M059J (cell line): ENCODE measurements around the gene EDC4. TPM values are rescaled to one million over a fixed set of nuclear protein-coding genes. Genes with fewer than 3 reads are reported as not detected.
"Not testable (repeated sequence)": the region's sequence is repeated elsewhere in the genome, so short reads cannot be mapped to it uniquely, and the experiment has no call there.

Experiments
- DNase-seq: peaks from one replicate; pipeline ENCODE4 v3.0.0-alpha.2; 2012; ENCODE audit warnings: low read depth
- total RNA-seq: library from RNA; depleted of rRNA; stranded (reverse); fragments of >200 nt; shearing (Covaris generic); gene quantifications from 2 replicates; pipeline ENCODE4 v1.2.3, GENCODE V29; 2014

Gene EDC4
- total RNA-seq, 1 experiment from 2014 or later: 66.1 TPM

- no peak for DNase-seq
Observed at GRCh38 chr16:67907397-67908180, 34.7 kb downstream of the EDC4 start.

GRCh38 chr16:67909056-67909742 is 36.3 kb downstream of the EDC4 start:
- no peak for DNase-seq

- DNase-seq: no peak
Observed at GRCh38 chr16:67910158-67910557, 37.3 kb downstream of the EDC4 start.

GRCh38 chr16:67914758-67915495 is 42.1 kb downstream of the EDC4 start:
- no peak for DNase-seq

- not testable (repeated sequence) for DNase-seq
Observed at GRCh38 chr16:67915496-67915769, 42.6 kb downstream of the EDC4 start.

- DNase-seq: peak; percentile 37
Observed at GRCh38 chr16:67915831-67916723, 43.2 kb downstream of the EDC4 start.

GRCh38 chr16:67917140-67917851 is 44.4 kb downstream of the EDC4 start:
- DNase-seq: peak; percentile 47

- peak; percentile 94 for DNase-seq
Observed at GRCh38 chr16:67917852-67918236, 45.0 kb downstream of the EDC4 start.

- peak; percentile 18 for DNase-seq
Observed at GRCh38 chr16:67919622-67920221, 46.9 kb downstream of the EDC4 start.

GRCh38 chr16:67922221-67922620 is 49.4 kb downstream of the EDC4 start:
- DNase-seq: no peak

- DNase-seq: no peak
Observed at GRCh38 chr16:67922740-67923139, 49.9 kb downstream of the EDC4 start.

GRCh38 chr16:67923414-67924116 is 50.7 kb downstream of the EDC4 start:
- DNase-seq: no peak

GRCh38 chr16:67924140-67924906 is 51.5 kb downstream of the EDC4 start:
- DNase-seq: no peak

- DNase-seq: no peak
Observed at GRCh38 chr16:67926181-67926750, 53.4 kb downstream of the EDC4 start.

GRCh38 chr16:67927131-67927941 is 54.5 kb downstream of the EDC4 start:
- DNase-seq: no peak

- no peak for DNase-seq
Observed at GRCh38 chr16:67928147-67928546, 55.3 kb downstream of the EDC4 start.

GRCh38 chr16:67928561-67929364 is 55.9 kb downstream of the EDC4 start:
- DNase-seq: peak; percentile 64
